HG03469 (cell line): ENCODE results near the gene ANAPC7.
"Not testable (repeated sequence)": the region's sequence is repeated elsewhere in the genome, so short reads cannot be mapped to it uniquely, and the experiment has no call there.

ENCODE experiments used
- ATAC-seq: cut with Tn5 transposase; IDR thresholded peaks from one replicate; pipeline ENCODE4 v1.9.1; 2021; ENCODE audit warnings: mild to moderate bottlenecking, moderate library complexity, moderate number of reproducible peaks; ENCODE audit not compliant: unreplicated experiment

Gene ANAPC7

DNA sequence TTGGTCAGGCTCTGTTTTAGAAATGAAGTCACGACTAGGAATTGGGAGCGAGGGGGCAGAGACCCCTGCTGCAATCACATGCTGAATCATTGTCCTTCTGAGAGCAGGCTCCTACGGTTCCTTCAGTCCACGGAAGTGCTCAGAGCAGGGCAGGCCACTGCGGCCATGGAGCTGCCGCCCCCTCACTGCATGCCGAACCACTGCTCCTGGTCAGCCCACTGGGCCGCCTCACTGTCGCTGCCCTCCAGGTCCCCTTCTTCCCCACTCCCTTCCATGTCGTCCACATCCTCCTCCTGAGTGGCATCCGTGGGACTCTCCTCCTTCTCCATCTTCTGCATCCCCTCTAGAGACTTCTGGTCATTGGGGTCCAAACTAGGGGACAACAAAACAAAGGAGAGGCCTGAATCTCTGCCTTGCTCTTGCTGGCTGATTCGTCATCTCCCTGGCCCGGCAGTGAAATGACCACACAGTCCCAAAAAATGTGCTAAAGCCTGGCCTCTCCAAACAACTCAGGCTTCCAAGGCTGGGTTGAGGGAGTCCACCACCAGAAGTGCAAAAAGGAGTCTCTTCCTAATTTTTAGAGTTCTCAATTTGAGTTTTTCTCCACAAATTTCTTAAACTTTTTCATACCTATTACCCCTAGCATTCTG, 29.4 kb downstream of the ANAPC7 start:
- no peak for ATAC-seq

GRCh38 chr12:110373425-110373824, 30.1 kb downstream of the ANAPC7 start:
- no peak for ATAC-seq

GRCh38 chr12:110373025-110373424, 30.5 kb downstream of the ANAPC7 start:
- ATAC-seq, result no peak

DNA sequence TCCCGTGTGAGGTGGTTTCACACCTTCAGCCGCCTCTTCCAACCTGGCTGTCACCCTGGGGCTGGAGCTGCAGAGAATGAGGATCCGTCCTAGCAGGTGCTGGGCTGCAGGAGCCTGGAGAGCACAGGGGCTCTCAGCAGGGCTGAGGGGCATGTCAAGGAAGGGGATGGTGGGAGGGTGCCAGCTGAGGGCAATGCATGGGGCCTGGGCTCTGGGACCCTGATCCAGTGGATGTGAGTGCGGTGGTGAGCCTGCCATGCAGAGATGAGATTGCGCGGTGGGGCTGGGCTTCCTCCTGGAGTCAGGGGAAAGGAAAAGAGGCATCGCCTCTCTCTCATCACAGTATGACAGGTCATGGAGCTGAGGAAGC, 31.5 kb downstream of the ANAPC7 start:
- ATAC-seq, result no peak

DNA sequence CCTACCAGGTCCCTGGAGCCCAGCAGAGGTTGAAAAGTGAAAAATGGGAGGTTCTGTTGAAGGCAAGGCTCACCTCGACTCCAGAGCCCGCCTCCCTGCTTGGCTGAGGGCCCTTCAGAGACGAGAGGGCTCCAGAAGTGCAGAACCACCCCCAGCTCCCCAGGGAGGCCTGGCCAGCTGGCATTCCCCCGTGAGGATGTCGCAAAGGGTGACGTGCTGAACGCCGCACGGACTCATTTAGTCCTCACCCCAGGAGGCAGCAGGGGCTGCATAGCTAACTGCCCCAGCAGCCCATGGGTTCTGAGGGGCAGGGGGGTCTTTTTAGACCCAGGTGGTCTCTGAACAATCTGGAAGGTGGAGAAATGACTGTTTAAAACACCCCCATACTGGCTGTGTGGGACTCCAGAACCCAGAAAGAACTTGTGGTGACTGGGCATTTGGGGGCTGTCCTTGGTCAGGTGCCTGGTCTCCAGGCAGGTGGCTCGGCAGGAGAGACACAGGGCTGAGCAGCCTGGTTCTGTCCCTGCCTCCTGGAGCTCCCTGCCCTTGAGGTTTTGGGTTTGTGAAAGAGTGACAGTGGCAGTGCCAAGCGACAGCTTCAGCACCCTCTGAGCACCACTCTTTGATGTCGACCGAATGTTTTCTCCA, 32.0 kb downstream of the ANAPC7 start:
- ATAC-seq, result peak; percentile 53

DNA sequence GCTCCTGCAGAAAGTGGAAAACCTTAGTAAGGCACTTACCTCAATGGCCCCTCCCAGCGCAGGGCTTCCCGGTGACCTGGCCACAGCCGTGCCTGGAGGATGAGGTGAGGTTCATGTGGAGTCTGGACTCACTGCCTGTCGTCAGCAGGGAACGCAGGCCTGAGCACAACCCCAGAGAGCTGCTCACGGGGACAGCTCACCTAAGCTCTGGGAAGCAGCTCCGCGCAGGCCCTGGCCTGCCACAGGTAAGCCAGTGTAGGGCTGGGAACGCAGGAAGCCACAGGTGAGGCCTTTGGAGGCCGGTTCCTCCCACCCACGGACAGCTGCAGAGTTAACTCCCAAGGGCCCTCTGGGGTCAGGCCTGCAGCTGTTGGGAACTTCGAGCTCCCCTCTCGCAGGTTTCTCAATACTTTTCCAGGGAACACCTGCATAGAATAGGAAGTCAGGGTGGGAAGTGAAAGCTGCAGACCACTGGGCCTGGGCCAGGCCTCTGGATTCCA, 32.7 kb downstream of the ANAPC7 start:
- ATAC-seq, result no peak

DNA sequence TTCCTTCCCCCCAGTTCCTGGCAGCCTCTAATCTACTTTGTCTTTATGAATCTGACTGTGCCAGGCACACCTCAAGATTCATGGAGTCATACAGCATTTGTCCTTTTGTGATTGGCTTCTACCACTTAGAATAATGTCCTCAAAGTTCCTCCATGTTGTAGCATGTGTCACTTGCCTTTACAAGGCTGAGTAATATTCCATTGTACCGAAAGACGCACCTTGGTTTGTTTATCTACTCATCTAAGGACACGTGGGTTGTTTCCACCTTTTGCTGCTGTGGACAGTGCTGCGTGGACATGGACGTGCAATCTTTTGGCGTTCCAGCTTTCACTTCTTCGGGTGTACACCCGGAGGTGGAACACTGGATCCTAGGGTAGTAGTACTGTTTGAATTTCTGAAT, 33.5 kb downstream of the ANAPC7 start:
- ATAC-seq, result no peak

DNA sequence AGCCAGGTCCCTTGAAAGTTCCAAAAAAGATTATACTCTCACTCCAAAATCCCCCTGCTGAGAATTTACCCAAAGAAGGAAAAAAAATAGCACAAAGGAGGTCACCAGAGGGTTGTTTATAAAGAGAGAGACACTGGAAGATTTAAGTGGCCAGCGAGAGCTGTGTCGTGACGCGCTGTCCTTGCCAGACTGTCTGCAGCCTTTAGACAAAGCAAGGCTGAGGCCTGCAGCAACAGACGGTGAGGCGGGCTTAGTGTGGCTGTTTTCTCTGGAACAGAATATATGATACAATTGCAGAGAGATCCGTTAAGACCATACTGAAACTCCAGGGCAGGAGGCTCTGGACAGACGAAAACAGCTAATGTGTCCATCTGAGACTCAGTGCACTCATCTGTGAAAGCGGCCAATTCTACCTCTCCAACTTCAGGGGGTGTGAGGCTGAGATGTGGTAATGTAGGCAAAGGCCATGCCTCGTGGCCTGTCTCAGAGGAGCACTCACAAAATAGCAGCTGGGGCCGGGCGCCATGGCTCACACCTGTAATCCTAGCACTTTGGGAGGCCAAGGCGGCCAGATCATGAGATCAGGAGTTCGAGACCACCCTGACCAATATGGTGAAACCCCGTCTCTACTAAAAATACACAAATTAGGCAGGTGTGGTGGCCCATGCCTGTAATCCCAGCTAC, 36.2 kb downstream of the ANAPC7 start:
- ATAC-seq, result no peak

DNA sequence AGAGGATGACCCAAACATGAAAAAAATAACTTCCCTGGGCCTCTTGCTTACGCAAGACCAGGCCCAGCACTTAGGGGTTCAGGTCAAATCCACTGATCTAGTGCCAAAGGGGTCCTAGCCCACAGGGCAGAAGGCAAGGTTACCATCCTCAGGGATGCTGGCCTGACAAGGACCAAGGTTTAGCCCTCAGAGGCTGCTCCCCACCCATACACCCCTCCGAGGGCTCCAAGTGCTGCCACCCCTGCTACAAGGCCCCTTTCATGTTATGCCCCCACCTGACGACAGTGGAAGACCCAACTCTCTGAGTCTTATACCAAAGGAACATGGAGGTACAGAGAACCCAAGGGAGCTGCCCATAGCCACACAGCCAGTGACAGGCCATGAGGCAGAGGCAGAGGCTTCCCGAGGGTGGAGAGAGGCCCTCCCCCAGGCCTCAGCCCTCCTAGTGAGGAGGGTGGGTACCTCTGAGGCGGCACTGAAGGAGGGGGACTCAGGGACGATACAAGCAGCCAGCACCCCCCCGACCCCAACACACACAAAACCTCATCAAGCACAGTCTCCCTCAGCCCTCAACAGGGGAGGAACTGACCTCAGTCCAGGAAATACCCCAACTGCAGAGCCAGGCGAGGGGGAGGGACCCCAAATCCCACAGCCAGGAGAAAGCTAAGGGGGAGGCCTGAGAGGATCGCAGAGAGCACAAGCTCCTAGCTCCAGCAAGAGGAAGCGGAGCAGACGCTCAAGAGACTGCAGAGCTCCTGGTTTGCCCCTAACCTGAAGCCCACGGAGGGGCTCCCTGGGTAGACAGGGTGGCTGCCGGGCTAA, 37.0 kb downstream of the ANAPC7 start:
- ATAC-seq, result no peak

DNA sequence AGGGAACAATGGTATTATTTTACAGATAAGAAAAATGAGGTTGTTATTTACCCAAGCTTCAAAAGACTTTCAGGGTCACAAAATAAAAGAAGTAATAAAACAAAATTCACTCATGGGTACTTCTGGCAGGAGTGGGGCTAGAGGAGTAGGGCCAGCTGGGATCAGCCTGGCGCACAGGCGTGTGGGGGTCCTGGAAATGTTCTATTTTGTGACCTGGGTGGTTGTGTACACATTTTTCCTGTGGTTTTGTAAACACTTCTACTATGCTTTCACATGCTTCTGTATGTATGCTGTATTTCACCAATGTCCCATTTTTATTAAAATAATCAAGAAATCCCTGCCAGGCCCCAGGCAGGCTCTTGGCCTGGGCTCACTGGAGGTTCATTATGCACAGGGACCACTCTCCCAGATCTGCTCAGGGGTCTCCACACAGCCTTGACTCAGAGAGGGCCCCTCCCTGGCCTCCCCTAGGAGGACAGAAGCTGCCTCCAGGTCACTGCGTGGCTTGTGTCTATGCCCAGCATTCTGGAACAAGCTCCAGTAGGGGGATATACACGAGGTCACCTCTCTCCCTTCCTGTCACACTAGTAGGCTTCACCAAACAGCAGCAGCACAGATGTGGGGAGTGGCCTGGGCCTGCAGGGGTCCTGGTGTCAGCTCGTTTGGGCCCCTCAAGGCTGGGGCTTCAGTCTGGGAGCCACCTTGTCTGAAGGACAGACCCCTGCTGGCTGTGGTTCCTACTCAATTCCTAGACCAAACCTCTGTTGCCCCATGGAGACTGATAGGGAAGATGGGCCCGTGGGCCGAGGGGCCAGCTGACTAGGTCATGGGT, 37.8 kb downstream of the ANAPC7 start:
- ATAC-seq, result no peak

DNA sequence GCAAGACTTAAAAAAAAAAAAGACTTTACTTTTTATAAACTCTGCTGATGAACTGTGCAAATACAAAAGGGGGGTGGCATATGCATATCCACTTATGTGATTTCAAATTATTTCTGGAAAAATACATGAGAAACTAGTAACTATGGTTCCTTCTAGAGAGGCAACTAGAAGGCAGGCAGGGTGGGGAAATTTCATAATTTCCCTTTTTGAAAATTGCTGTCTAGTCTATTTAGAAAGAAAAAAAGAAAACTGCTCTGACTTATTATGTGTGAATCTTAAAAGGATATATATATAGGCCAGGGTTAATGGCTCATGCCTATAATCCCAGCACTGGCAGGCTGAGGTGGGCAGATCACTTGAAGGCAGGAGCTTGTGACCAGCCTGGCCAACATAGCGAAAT, 42.3 kb downstream of the ANAPC7 start:
- ATAC-seq, result no peak

DNA sequence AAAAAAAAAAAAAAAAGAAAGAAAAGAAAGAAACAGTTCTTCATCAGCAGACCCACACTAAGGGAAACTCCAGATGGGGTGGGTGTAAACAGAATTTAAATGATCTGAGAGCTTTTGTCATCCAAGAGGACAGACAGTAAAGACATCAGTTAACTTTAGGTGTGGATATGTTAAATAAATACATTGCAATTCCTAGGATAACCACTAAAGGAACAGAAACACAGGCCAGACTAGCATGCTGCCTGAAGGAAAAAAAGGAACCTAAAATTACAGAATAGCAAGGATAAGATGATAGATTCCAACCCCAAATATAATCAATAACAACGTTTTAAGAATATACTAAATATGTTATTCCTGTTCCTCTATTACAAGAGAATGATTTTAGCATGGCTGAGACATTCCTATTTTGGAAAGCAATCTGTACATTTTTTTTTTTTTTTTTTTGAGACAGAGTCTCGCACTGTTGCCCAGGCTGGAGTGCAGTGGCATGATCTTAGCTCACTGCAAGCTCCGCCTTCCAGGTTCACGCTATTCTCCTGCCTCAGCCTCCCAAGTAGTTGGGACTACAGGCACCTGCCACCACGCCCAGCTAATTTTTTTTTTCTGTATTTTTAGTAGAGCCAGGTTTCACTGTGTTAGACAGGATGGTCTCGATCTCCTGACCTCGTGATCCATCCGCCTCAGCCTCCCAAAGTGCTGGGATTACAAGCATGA, 45.0 kb downstream of the ANAPC7 start:
- not testable (repeated sequence) for ATAC-seq

DNA sequence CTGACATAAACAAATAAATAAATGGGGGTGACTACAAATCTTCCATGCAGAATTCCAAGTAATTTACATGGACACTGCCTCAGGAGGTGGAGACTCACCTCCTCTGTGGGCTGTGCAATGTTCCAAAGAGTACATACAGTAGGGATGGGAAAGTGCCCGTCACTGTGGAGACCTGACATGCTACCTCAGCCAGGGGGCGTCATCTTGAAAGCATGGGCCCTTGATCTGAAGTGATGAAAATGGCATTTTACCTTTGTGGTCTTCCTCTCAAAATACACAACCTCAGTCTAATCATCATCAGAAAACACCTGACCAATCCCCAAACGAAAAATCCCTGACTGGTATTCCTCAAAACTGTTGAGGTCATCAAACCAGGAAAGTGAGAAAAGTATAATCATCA, 48.4 kb downstream of the ANAPC7 start:
- ATAC-seq, result no peak

- ATAC-seq, result no peak
These were observed 49.2 kb downstream of the ANAPC7 start for GRCh38 chr12:110354172-110354780.

DNA sequence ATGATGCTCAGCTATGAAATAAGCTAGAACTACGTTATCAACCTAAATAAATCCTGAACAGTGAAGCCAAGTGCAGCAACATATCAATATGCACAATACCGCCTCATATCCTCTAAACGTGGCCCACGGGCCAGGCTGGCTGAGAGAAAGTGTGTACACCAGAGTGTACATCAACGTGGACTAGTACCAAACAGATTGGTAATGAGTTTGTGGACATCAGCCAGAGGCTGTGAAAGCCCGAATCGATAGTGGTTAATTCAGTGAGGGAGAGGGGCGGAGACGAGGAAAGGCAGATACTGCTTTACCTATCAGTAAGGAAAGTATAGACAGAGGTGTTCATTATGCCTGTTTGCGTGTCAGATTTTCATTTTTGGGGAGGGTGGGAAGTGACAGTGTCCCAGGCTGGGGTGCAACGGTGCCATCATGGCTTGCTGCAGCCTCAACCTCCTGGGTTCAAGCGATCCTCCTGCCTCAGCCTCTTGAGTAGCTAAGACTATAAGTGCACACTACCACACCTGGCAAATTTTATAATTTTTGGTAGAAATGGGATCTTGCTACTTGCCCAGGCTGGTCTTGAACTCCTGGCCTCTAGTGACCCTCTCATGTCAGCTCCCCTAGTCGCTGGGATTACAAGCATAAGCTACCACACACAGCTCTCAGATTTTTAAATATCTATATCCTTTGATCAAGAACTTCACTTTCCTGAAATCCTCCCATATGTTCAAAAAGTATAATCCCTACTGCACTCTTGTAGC, 50.1 kb downstream of the ANAPC7 start:
- ATAC-seq, result no peak

- no peak for ATAC-seq
These were observed 51.1 kb downstream of the ANAPC7 start for GRCh38 chr12:110352401-110352800.

DNA sequence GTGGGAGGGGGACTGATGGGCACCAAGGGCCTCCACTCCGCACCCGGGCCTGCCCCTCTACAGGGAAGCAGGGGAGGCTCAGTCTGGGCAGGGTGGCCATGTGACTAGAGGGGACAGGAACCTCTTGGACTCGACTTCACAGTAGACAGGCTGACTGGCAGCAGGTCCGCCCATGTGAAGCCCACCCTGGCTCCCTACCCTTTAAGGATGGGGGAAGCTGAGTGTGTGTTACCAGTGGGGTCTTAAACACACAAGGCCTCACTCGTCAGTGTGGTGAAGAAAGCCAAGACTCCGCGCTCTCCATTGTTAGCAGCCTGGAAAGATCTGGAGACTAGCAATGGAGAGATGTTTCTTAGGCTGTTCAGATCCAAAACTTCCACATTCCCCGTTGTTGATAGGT, 52.4 kb downstream of the ANAPC7 start:
- no peak for ATAC-seq

DNA sequence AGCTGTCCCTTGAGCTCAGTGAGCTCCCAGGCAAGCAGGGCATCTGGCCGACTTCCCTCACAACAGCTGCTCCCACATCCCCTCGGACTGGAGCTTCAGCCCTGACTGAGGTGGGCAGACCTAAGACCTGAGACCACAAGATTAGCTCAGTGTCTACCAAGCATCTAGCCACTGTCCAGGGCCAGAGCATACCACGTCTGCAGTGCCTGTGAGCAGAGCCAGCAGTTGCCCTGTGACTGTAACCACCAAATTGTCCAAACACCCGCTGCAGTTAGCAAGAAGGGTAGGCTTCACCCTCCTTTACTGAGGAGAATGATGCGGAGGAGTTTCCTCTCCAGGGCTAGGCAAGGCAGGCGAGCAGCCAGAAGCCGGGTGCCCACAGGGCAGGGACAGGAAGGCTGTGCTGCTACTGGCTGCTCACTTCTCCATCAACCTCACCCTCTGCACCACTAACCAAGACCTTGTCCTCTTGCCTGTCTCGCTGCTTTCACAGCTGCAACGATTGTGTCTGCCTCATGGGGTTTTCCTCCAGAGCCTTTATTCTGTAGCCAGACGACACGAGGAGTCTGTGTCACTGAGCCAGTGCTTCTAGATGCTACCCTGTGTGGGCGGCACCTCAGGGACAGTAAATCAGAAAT, 53.9 kb downstream of the ANAPC7 start:
- no peak for ATAC-seq
